RWPE2 (cell line): ENCODE data around the gene SH3PXD2B.
"Not testable (repeated sequence)": the region's sequence is repeated elsewhere in the genome, so short reads cannot be mapped to it uniquely, and the experiment has no call there.

ENCODE experiments used
- ATAC-seq: fragments of 200-7000 bp; cut with Tn5 transposase; 3 replicates; pipeline ENCODE4 v1.9.1; 2021; ENCODE audit warnings: low read depth
- DNase-seq: peaks from one replicate; pipeline ENCODE4 v3.0.0-alpha.2; 2020; ENCODE audit warnings: low spot score
- H3K27ac ChIP-seq: fragments of 450-650 bp; 2 replicates; pipeline ENCODE4 v1.5.1; 2017; ENCODE audit warnings: mild to moderate bottlenecking; ENCODE audit not compliant: poor library complexity, severe bottlenecking
- H3K27me3 ChIP-seq: fragments of 250-450 bp; sonication (Bioruptor Pico); 2 replicates; pipeline ENCODE4 v1.5.1; 2021; ENCODE audit warnings: mild to moderate bottlenecking, moderate library complexity; ENCODE audit not compliant: insufficient read depth, poor library complexity, severe bottlenecking
- H3K36me3 ChIP-seq: fragments of 250-450 bp; sonication (Bioruptor Pico); 2 replicates; pipeline ENCODE4 v1.5.1; 2020; ENCODE audit warnings: low read depth, mild to moderate bottlenecking, moderate library complexity
- H3K4me1 ChIP-seq: fragments of 250-450 bp; sonication (Bioruptor Pico); 2 replicates; pipeline ENCODE4 v1.5.1; 2021; ENCODE audit warnings: mild to moderate bottlenecking, moderate library complexity; ENCODE audit not compliant: insufficient read depth, poor library complexity, severe bottlenecking
- H3K4me3 ChIP-seq: fragments of 250-450 bp; sonication (Bioruptor Pico); 2 replicates; pipeline ENCODE4 v1.5.1; 2021; ENCODE audit warnings: mild to moderate bottlenecking, moderate library complexity; ENCODE audit not compliant: severe bottlenecking
- H3K9me3 ChIP-seq: fragments of 250-450 bp; sonication (Bioruptor Pico); 2 replicates; pipeline ENCODE4 v1.5.1; 2021; ENCODE audit warnings: mild to moderate bottlenecking, moderate library complexity; ENCODE audit not compliant: severe bottlenecking
- CTCF ChIP-seq: fragments of 450-650 bp; IDR thresholded peaks from one replicate; pipeline ENCODE4 v1.5.1; 2017; ENCODE audit warnings: mild to moderate bottlenecking, moderate library complexity; ENCODE audit not compliant: poor library complexity, severe bottlenecking

The SH3PXD2B gene

GRCh38 chr5:172373680-172374079 lies 80.6 kb downstream of the SH3PXD2B start:
- TF ChIP-seq CTCF: no peak
- no peak for DNase-seq
- ATAC-seq: peak; percentile 68; the same call in 2 of the 3 replicates
- Histone ChIP-seq H3K4me1 (peaks cover 14% of the 10 kb centered on the region), H3K27ac (no peak overlapping the region), H3K9me3 (peaks cover 6% of the 10 kb centered on the region), H3K27me3 (no peaks in the 10 kb centered on the region), H3K36me3 (peaks cover 47% of the 10 kb centered on the region), H3K4me3 (no peak overlapping the region)

GRCh38 chr5:172371684-172372083 lies 82.6 kb downstream of the SH3PXD2B start:
- Histone ChIP-seq H3K27me3 (no peaks in the 10 kb centered on the region), H3K9me3 (peaks cover 6% of the 10 kb centered on the region), H3K27ac (no peak overlapping the region), H3K4me1 (peaks cover 14% of the 10 kb centered on the region), H3K4me3 (no peak overlapping the region), H3K36me3 (peaks cover 41% of the 10 kb centered on the region)
- no peak for TF ChIP-seq CTCF
- ATAC-seq (no peak), DNase-seq (no peak)

- H3K4me3 ChIP-seq: no peak overlapping the region
- H3K27ac ChIP-seq: no peak overlapping the region
- H3K27me3 ChIP-seq: no peaks in the 10 kb centered on the region
- peak; percentile 75 for TF ChIP-seq CTCF
- peaks cover 6% of the 10 kb centered on the region for H3K9me3 ChIP-seq
- H3K36me3 ChIP-seq: peaks cover 36% of the 10 kb centered on the region
- no peak for DNase-seq
- H3K4me1 ChIP-seq: peaks cover 14% of the 10 kb centered on the region
- ATAC-seq: no peak
These were observed 83.4 kb downstream of the SH3PXD2B start for GRCh38 chr5:172370648-172371545.

- DNase-seq (no peak), ATAC-seq (no peak)
- Histone ChIP-seq H3K36me3 (peaks cover 31% of the 10 kb centered on the region), H3K27ac (no peak overlapping the region), H3K9me3 (peaks cover 6% of the 10 kb centered on the region), H3K4me1 (peaks cover 14% of the 10 kb centered on the region), H3K4me3 (no peak overlapping the region), H3K27me3 (no peaks in the 10 kb centered on the region)
- no peak for TF ChIP-seq CTCF
These were observed 84.1 kb downstream of the SH3PXD2B start for GRCh38 chr5:172370237-172370640.

GRCh38 chr5:172368699-172369098 lies 85.6 kb downstream of the SH3PXD2B start:
- DNase-seq, H3K27me3 ChIP-seq, ATAC-seq, H3K4me1 ChIP-seq, H3K27ac ChIP-seq, H3K4me3 ChIP-seq, H3K9me3 ChIP-seq: not testable (repeated sequence)
- H3K36me3 ChIP-seq: peaks cover 22% of the 10 kb centered on the region
